HepG2 (cell line): ENCODE results near the gene TUT1. TPM values are rescaled to one million over a fixed set of nuclear protein-coding genes. Genes with fewer than 3 reads are reported as not detected.

ENCODE experiments used
- ATAD3A ChIP-seq: sonication (generic); formaldehyde crosslinking; IDR thresholded peaks from 2 replicates; pipeline ENCODE4 v1.4.0; 2020; ENCODE audit warnings: missing genetic modification reagents
- ATF7-NPFF ChIP-seq: sonication (generic); formaldehyde crosslinking; IDR thresholded peaks from 2 replicates; pipeline ENCODE4 v1.8.1; 2023; ENCODE audit warnings: mild to moderate bottlenecking, low read depth, missing genetic modification reagents, moderate library complexity
- DNMT1 ChIP-seq: sonication (generic); formaldehyde crosslinking; IDR thresholded peaks from 2 replicates; pipeline ENCODE4 v1.5.1; 2020; ENCODE audit warnings: mild to moderate bottlenecking, missing genetic modification reagents
- ETV6 ChIP-seq: sonication (generic); formaldehyde crosslinking; conservative IDR thresholded peaks from 2 replicates; pipeline ENCODE4 v1.4.0; 2020; ENCODE audit warnings: missing genetic modification reagents
- KDM2A ChIP-seq: sonication (generic); formaldehyde crosslinking; IDR thresholded peaks from 2 replicates; pipeline ENCODE4 v1.4.0; 2020; ENCODE audit warnings: low read depth, missing genetic modification reagents, borderline replicate concordance
- MXD4 ChIP-seq: IDR thresholded peaks from 2 replicates; pipeline ENCODE4 v1.6.1; 2016; ENCODE audit warnings: mild to moderate bottlenecking, missing biosample characterization, missing genetic modification reagents
- PHF21A ChIP-seq: sonication (generic); formaldehyde crosslinking; IDR thresholded peaks from 2 replicates; pipeline ENCODE4 v1.5.0; 2020; ENCODE audit warnings: mild to moderate bottlenecking, missing genetic modification reagents
- SNAI1 ChIP-seq: sonication (generic); formaldehyde crosslinking; IDR thresholded peaks from 2 replicates; pipeline ENCODE4 v1.5.0; 2020; ENCODE audit warnings: mild to moderate bottlenecking, missing genetic modification reagents, borderline replicate concordance
- SRY ChIP-seq: sonication (generic); formaldehyde crosslinking; IDR thresholded peaks from 2 replicates; pipeline ENCODE4 v1.8.0; 2022; ENCODE audit warnings: mild to moderate bottlenecking, missing genetic modification reagents
- SUZ12 ChIP-seq: fragments of 150-350 bp; IDR thresholded peaks from 2 replicates; pipeline ENCODE4 v1.6.1; 2014; ENCODE audit warnings: low read depth, low read length
- TBX3 ChIP-seq: fragments of 450-650 bp; IDR thresholded peaks from 2 replicates; pipeline ENCODE4 v1.6.1; 2017; ENCODE audit warnings: antibody characterized with exemption, mild to moderate bottlenecking, inconsistent platforms, borderline replicate concordance
- ZBTB20 ChIP-seq: sonication (generic); formaldehyde crosslinking; IDR thresholded peaks from 2 replicates; pipeline ENCODE4 v1.8.1; 2023; ENCODE audit warnings: missing genetic modification reagents, low read depth, mild to moderate bottlenecking, borderline replicate concordance
- ZFP36 ChIP-seq: fragments of 150-350 bp; IDR thresholded peaks from 2 replicates; pipeline ENCODE4 v1.6.1; 2018; ENCODE audit warnings: borderline replicate concordance, low read length, low read depth; ENCODE audit not compliant: partially characterized antibody
- ZNF34 ChIP-seq: sonication (generic); formaldehyde crosslinking; IDR thresholded peaks from 2 replicates; pipeline ENCODE4 v1.4.0; 2020; ENCODE audit warnings: mild to moderate bottlenecking, missing genetic modification reagents, borderline replicate concordance
- ZNF678 ChIP-seq: sonication (generic); formaldehyde crosslinking; IDR thresholded peaks from 2 replicates; pipeline ENCODE4 v1.4.0; 2020; ENCODE audit warnings: mild to moderate bottlenecking, missing genetic modification reagents
- ZNF724P ChIP-seq: sonication (generic); formaldehyde crosslinking; IDR thresholded peaks from 2 replicates; pipeline ENCODE4 v1.8.0; 2022; ENCODE audit warnings: missing genetic modification reagents, borderline replicate concordance
- ZNF777 ChIP-seq: sonication (generic); formaldehyde crosslinking; IDR thresholded peaks from 2 replicates; pipeline ENCODE4 v1.4.0; 2020; ENCODE audit warnings: missing genetic modification reagents
- ZNF883 ChIP-seq: sonication (generic); formaldehyde crosslinking; IDR thresholded peaks from 2 replicates; pipeline ENCODE4 v1.5.1; 2020; ENCODE audit warnings: mild to moderate bottlenecking, missing genetic modification reagents; ENCODE audit errors: not compliant biosample characterization
- polyA plus RNA-seq, 8 experiments: library from polyadenylated mRNA; depleted of rRNA in 3 of 8; stranded (reverse) in 7 of 8; unstranded in 1 of 8; fragments of >200 nt; fragmentation: Illumina TruSeq in 4 of 8; extraction: Trizol in 4 of 8; gene quantifications; 2 replicates each; pipeline versions ENCODE4 v1.2.1 to v1.2.3, GENCODE V29; 2011 to 2016; ENCODE audit warnings: low read depth in 4 of 8, missing spikeins in 1 of 8, mixed read lengths in 1 of 8; ENCODE audit not compliant: insufficient read depth in 1 of 8
- total RNA-seq, 5 experiments: library from RNA; depleted of rRNA; stranded (reverse); fragments of >200 nt; fragmentation: Illumina TruSeq; extraction: Trizol; gene quantifications; 2 replicates each; pipeline ENCODE4 v1.2.3, GENCODE V29; 2016; ENCODE audit warnings: low read depth in 1 of 5
- TF ChIP-seq, protein P1 (sequence below): sonication (generic); formaldehyde crosslinking; conservative IDR thresholded peaks from 2 replicates; pipeline ENCODE4 v1.4.0; 2020; ENCODE audit warnings: mild to moderate bottlenecking, missing genetic modification reagents, moderate library complexity
- TF ChIP-seq, protein P2 (sequence below): sonication (generic); formaldehyde crosslinking; IDR thresholded peaks from 2 replicates; pipeline ENCODE4 v1.4.0; 2020; ENCODE audit warnings: missing genetic modification reagents; ENCODE audit errors: not compliant biosample characterization
- TF ChIP-seq, protein P3 (sequence below): sonication (generic); formaldehyde crosslinking; IDR thresholded peaks from 2 replicates; pipeline ENCODE4 v1.5.0; 2020; ENCODE audit warnings: mild to moderate bottlenecking, missing genetic modification reagents
- TF ChIP-seq, protein P4 (sequence below): sonication (generic); formaldehyde crosslinking; conservative IDR thresholded peaks from 2 replicates; pipeline ENCODE4 v1.4.0; 2020; ENCODE audit warnings: missing genetic modification reagents

The TUT1 gene
- total and polyA plus RNA-seq, 2 of the 13 experiments (the other 11 are each of a cell fraction or from before 2014, with no cell fraction given): 9.7 to 14.3 TPM

DNA sequence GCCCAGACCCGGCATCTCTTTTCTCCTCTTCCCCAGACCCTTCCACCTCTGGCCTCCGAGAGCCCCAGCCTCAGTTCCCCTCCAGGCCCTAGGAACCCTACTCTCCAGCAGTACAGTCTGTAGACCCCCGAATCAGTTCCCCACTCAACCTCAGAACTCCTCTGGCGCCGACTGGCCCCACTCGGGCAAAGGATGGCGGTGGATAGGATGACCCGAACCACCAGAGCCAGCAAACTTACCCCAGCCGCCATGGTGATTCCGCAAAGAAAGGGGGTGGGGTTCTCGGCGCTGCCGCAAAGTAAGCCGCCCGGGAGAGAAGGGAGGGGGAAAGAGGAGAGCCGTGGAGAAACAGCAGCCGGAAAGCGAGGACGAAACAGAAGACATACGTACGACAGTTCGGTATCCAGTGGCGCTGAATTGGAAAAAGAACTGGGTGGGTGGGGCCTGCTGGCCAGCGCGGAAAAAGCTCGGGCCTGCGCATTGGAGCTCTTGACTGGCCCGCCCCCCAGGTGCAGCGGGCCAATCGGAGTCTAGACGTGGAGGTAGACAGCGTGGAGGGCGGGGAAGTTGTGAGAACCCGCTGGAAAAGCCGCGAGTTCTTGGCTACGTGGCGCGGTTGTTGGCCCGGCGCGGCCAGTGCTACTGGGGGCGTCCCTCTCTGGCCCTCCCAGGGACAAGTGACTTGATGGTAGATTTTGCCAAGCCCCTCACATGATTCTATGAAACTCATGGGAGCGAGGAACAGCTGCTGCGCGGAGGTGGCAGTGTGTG, 17.5 kb downstream of the TUT1 start, which contains the start of gene EEF1G (continued):
- TF ChIP-seq, protein P1, sequence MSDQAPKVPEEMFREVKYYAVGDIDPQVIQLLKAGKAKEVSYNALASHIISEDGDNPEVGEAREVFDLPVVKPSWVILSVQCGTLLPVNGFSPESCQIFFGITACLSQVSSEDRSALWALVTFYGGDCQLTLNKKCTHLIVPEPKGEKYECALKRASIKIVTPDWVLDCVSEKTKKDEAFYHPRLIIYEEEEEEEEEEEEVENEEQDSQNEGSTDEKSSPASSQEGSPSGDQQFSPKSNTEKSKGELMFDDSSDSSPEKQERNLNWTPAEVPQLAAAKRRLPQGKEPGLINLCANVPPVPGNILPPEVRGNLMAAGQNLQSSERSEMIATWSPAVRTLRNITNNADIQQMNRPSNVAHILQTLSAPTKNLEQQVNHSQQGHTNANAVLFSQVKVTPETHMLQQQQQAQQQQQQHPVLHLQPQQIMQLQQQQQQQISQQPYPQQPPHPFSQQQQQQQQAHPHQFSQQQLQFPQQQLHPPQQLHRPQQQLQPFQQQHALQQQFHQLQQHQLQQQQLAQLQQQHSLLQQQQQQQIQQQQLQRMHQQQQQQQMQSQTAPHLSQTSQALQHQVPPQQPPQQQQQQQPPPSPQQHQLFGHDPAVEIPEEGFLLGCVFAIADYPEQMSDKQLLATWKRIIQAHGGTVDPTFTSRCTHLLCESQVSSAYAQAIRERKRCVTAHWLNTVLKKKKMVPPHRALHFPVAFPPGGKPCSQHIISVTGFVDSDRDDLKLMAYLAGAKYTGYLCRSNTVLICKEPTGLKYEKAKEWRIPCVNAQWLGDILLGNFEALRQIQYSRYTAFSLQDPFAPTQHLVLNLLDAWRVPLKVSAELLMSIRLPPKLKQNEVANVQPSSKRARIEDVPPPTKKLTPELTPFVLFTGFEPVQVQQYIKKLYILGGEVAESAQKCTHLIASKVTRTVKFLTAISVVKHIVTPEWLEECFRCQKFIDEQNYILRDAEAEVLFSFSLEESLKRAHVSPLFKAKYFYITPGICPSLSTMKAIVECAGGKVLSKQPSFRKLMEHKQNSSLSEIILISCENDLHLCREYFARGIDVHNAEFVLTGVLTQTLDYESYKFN: peak; percentile 61
- TF ChIP-seq DNMT1 (CRISPR knock-in tag): no peak
- no peak; the same call in 1 of the 2 replicates for TF ChIP-seq ZNF777 (CRISPR knock-in tag)
- no peak for TF ChIP-seq SNAI1 (CRISPR knock-in tag)
- TF ChIP-seq SRY (CRISPR knock-in tag): 0 out of 2 replicates have a peak, but pooled peaks have one; percentile 17
- no peak for TF ChIP-seq ZBTB20
- TF ChIP-seq KDM2A: peak; percentile 87
- 0 out of 2 replicates have a peak, but pooled peaks have one; percentile 30 for TF ChIP-seq MXD4 (CRISPR knock-in tag)
- TF ChIP-seq, protein P2, sequence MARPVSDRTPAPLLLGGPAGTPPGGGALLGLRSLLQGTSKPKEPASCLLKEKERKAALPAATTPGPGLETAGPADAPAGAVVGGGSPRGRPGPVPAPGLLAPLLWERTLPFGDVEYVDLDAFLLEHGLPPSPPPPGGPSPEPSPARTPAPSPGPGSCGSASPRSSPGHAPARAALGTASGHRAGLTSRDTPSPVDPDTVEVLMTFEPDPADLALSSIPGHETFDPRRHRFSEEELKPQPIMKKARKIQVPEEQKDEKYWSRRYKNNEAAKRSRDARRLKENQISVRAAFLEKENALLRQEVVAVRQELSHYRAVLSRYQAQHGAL (CRISPR knock-in tag): no peak
- TF ChIP-seq, protein P3, sequence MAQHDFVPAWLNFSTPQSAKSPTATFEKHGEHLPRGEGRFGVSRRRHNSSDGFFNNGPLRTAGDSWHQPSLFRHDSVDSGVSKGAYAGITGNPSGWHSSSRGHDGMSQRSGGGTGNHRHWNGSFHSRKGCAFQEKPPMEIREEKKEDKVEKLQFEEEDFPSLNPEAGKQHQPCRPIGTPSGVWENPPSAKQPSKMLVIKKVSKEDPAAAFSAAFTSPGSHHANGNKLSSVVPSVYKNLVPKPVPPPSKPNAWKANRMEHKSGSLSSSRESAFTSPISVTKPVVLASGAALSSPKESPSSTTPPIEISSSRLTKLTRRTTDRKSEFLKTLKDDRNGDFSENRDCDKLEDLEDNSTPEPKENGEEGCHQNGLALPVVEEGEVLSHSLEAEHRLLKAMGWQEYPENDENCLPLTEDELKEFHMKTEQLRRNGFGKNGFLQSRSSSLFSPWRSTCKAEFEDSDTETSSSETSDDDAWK (CRISPR knock-in tag): no peak
- TF ChIP-seq ZNF678 (CRISPR knock-in tag): no peak
- TF ChIP-seq ETV6 (CRISPR knock-in tag): no peak
- TF ChIP-seq ZNF883 (CRISPR knock-in tag): no peak
- peak; percentile 23; the same call in 1 of the 2 replicates for TF ChIP-seq ATF7-NPFF
- no peak for TF ChIP-seq SUZ12
- no peak for TF ChIP-seq ZNF724P (CRISPR knock-in tag)
- no peak for TF ChIP-seq TBX3
- no peak for TF ChIP-seq ZFP36
- TF ChIP-seq ATAD3A (CRISPR knock-in tag): no peak
- no peak; the same call in 1 of the 2 replicates for TF ChIP-seq ZNF34
- TF ChIP-seq, protein P4, sequence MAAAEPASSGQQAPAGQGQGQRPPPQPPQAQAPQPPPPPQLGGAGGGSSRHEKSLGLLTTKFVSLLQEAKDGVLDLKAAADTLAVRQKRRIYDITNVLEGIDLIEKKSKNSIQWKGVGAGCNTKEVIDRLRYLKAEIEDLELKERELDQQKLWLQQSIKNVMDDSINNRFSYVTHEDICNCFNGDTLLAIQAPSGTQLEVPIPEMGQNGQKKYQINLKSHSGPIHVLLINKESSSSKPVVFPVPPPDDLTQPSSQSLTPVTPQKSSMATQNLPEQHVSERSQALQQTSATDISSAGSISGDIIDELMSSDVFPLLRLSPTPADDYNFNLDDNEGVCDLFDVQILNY (CRISPR knock-in tag): no peak; the same call in 1 of the 2 replicates
- peak; percentile 24; the same call in 1 of the 2 replicates for TF ChIP-seq PHF21A (CRISPR knock-in tag)
